ENCODE data around the gene BTBD3.

The BTBD3 gene

DNA sequence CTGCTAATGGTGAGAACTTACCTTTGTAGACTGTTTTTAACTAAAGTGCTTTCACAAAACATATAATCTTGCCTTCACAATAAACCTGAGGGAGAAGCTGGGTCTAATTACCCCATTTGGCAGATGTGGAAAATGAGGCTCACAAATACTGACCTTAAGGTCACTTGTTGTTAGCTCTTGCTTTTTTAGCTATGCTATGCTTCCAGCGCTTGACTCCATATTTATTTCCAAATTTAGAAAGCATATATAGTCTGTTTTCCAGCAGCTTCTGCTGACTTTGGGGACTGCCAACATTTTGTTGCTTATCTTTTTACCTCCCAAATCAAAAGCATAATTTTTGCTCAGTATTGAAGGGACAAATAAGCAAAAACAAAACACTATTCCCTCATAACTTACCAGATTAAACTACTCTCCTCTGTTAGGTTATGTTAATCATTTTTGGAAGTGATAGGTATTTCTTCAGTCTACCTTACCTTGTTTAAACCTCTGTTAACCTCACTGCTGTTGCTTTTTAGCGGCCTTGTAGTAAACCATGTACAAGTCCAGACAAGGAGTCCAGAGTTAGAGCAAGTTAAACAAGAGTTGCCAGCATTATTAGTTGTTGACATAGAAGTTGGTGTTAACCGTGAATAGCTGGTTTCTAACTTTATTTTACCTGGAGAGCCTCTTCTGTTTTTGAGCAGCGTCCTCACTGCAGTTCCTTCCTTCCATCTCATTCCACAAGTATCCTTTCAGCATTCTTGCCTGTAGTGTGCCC, 4.9 kb upstream of the BTBD3 start:
- in situ Hi-C loops (cut with HindIII; ENCODE audit: low sequenced_read_pairs) = no loop called here

DNA sequence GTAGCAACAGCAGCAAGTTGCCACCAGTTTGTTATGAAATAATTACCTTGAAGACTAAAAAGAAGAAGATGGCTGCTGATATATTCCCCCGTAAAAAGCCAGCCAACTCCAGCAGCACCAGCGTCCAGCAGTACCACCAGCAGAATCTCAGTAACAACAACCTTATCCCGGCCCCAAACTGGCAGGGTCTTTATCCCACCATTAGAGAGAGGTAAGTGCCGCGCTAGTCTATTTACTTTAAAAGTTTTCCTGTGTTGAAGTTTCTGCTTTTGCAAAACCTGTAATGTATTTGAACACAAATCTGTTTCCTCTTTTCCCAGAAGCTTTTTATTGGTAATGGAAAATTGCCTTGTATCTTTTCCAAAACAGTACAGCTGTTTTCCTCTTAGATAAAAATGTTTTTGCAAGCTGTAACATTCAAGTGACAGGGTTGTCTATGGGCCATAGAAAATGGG, 725 bp downstream of the BTBD3 start:
- in situ Hi-C loops (cut with HindIII; ENCODE audit: low sequenced_read_pairs) = no loop called here

DNA sequence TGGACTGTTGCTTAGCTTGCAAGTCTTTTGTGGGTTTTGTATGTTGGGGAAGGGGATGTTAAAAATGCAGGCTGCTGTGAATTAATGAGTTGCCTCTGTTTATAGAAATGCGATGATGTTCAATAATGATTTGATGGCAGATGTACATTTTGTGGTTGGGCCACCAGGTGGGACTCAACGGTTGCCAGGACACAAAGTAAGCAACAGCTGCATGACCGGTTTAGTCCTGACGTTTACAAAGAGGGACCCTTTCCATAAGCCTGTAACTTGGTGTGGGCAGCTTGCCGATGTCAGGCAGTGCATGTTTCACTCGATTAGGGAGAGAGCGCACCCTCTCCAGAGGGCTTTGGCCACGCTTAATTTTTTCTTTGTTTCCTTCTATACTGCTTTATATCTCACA, 1.3 kb downstream of the BTBD3 start:
- in situ Hi-C loops (cut with HindIII; ENCODE audit: low sequenced_read_pairs) = no loop called here

DNA sequence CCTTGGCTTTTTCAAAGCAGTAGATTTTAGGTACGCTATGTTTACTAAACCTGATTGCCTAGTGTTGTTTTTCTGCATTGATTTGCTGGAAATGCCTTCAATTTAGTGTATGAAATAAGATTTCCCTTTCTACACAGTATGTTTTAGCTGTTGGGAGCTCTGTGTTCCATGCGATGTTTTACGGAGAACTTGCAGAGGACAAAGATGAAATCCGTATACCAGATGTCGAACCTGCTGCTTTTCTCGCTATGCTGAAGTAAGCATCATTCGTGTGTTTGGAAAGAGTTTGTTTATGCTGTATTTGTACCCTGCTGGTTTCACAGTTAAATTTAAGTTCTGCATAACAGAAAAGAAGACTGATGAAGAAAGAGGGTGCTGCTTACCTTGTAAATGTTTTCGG, 1.9 kb downstream of the BTBD3 start:
- in situ Hi-C loops (cut with HindIII; ENCODE audit: low sequenced_read_pairs) = no loop called here

DNA sequence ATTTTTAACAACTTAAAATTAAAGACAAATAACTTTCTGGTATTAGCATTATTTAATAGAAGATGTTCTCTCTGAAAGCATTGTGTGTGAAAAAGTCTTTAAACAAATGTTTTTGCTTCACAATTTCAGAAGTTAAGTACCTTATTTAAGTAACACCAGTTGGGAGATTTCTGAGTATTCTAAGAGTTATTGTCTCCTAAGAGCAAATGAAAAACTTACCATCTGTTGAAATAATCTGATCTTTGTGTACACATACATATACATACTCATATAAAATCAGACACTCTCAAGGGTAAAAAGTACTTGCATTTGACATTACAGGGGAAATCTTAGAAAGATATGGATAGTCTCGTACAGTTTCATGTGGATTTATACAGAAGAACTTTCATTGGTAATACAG, 2.4 kb downstream of the BTBD3 start:
- in situ Hi-C loops (cut with HindIII; ENCODE audit: low sequenced_read_pairs) = no loop called here

DNA sequence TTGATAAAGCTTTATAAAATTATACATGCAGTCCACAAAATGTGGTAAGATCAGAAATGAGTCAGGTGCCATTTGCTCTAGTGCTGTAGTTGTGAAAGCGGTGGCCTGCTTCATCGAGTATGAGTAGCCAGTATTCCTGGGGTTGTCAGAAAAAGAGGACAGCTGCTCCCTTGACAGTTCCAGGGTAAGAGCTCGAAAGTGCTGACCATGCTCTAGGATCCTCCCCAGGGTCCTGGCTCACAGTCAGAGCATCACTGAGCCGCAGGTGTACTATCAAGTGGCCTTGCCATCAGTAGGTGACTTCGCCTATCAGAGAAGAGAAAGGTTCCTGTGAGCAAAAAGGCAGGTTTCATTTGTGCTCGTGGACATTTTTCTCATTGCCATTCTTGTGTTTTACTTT, 3.6 kb downstream of the BTBD3 start:
- in situ Hi-C loops (cut with HindIII; ENCODE audit: low sequenced_read_pairs) = no loop called here

DNA sequence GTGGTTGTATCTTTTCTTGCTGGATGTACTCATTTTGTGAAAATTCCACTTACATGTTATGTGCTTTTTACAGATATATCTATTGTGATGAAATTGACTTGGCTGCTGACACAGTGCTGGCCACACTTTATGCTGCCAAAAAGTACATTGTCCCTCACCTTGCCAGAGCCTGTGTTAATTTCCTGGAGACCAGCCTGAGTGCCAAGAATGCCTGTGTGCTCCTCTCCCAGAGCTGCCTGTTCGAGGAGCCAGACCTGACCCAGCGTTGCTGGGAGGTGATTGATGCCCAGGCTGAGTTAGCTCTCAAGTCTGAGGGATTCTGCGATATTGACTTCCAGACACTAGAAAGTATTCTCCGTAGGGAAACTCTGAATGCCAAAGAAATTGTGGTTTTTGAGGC, 4.9 kb downstream of the BTBD3 start:
- in situ Hi-C loops (cut with HindIII; ENCODE audit: low sequenced_read_pairs) = no loop called here

DNA sequence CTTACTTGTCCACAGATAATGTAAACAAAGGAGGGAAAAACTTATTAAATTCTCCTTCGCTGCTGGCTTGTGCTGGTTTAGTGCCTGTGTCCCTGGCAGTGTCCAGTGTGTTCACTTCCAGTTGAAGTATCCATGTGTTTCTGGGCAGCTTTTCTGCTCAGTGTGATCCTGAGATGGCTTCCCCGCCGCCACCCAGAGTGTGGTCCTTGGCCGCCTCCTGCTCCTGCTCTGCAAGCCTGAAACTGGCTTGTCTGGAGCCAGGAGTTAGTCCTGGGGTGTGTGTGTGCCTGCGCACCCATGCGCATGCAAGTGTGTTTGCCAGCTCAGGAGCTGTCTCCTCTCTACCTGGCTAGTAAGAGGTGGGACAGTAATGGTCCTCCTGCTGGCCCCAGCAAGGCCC, 7.2 kb downstream of the BTBD3 start:
- in situ Hi-C loops (cut with HindIII; ENCODE audit: low sequenced_read_pairs) = no loop called here

DNA sequence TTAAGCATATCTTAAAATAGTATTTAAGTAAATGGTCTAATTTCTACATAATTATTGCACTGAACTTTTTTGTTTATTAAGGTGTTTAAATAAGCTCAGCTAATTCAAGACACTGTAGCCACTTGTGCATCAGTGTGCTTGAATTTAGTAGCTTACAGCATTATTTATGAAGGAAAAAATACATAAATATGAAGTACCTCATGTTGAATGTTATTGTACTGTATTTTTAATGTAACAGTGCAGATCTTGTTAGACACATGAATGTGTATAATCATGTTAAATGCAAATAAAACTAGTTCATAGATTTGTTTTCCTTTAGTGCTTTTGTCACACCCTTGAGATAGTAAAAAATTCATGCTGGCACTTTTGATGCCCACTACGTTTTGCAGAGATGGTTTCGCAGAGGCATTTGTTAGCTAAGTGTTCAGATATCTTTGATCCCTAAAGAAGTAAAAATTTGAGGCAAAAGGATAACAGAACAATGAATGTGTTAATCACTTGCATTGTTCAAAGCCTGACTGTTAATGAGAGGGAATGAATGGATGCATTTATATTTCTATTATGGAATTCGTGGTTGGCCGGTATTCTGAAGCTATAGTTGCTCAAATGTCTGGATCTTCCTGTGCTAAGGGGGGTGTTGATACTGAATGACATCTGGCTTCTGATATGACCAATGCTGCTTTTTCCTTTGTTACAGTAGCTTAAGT, 8.8 kb downstream of the BTBD3 start:
- in situ Hi-C loops (cut with HindIII; ENCODE audit: low sequenced_read_pairs) = no loop called here

DNA sequence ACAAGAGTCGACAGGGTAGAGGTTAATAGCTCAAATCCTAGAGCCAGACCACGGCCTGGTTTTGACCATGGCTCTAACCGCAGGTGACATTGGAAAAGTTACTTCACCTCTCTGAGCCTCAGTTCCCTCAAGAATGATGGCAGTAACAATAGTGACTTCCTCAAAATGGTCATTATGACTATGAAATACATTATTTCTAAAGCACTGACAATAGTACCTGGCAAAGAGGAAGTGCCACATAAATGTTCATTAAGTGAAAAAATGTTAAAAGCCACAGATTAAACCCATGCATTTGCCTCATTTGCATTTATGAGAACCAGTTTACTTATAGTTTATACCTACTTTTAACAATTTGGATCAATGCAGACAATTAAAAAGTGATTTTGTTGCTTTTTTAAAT, 12.3 kb downstream of the BTBD3 start:
- in situ Hi-C loops (cut with HindIII; ENCODE audit: low sequenced_read_pairs) = no loop called here

DNA sequence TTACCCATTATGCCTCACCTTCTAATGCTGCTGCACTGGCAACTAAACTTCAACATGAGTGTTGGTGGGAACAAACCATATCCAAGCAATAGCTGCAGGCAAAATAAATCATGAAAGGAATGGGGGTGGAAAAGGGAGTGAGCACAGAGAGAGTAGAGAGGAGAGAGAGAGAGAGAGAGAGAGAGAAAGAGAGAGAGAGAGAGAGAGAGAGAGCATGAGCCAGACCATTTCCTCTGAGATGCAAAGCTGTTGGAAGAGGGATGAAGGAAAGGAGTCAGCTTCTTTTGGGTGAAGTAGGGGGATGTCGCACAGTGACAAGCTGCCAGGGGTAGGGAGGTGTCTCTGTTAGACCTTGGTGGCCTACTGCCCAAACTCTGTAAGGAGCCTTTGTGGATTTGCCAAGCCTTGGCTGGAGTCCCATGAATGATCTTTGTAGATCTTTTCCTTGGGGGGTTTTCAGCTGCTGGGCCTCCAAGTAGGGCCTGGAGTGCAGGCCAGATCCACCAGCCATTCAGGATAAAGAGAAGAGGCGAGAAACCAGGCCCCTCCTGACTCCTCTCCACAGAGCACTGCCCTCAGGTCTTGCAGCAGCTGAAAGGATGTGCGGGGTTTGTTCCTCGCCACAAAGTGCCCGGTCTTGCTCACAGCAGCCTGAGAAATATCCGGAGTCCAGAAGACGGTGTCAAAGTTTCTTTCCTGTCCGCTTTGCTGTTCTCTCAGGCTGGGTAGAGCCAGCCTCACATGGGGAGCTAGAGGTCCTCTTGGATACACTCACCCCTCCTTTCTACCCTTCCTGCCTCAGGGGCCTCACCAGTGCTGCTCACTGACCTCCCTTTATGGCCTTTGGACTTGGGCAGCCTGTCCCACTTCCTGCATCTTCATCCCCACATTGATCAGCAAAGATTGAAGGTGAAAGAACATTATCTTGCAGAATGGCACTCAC, 17.8 kb downstream of the BTBD3 start:
- in situ Hi-C loops (cut with HindIII; ENCODE audit: low sequenced_read_pairs) = no loop called here

DNA sequence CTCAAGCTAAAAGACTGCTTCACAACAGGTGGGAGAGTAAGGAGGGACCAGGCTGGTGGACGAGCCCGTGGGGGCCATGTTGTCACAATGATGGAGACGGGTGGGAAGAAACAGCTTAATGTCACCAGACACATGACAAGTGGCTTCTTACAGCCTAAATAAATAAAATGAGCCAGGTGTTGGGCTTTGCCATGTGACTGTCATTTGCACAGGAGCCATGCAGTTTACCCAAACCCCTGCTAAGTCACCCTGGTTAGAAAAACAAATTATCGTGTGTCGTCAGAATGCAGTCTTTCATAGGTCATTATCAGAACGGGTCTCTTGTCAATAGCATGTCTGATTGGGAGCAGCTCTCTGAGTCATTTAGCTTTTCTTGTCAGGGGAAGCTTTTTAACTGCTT, 18.5 kb downstream of the BTBD3 start:
- in situ Hi-C loops (cut with HindIII; ENCODE audit: low sequenced_read_pairs) = no loop called here

DNA sequence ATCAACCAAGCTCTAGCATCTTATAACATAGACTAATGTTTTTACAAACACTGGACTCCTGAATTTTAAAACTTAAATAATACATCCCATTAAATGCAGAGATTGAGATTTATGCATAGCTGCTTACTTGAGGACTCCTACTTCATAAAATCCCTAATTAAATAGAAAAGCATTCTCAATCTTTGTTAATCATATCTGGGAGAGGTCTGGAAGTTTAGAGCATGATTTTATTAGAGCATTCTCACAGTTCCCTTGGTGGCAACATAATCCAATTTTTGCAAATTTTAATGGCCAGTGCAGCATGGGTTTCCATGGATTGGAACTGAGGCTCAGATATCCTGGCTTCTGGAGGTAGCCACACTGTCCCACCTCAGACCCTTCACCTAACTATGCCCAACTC, 19.5 kb downstream of the BTBD3 start:
- in situ Hi-C loops (cut with HindIII; ENCODE audit: low sequenced_read_pairs) = no loop called here

DNA sequence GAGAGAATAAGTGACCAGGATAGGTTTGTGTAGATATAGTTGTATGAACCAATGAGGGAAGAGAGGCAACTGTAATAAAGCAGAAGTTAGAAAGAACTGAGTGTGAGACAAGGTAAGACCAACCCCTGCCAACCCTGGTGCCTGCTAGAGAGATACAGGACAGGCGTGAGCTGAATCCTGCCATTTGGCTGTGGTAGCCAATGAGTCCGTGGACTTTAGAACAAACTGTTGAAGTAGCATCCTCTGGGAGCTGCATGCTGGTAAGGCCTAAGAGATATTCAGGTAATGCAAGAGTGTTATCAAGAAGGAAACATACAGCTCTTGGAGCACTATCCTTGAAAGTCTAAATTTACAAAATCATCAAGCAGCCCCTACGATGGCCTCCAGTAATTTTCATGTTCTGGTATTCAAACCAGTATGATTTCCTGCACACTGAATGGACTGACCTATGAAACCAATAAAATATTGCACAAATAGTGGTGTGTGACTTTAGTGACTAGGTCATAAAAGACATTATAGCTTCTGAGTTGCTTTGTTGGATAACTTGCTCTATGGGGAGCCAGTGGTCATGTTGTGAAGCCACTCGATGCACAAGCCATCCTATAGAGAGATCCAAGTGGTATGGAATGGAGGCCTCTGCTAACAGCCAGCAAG, 24.0 kb downstream of the BTBD3 start:
- in situ Hi-C loops (cut with HindIII; ENCODE audit: low sequenced_read_pairs) = no loop called here

DNA sequence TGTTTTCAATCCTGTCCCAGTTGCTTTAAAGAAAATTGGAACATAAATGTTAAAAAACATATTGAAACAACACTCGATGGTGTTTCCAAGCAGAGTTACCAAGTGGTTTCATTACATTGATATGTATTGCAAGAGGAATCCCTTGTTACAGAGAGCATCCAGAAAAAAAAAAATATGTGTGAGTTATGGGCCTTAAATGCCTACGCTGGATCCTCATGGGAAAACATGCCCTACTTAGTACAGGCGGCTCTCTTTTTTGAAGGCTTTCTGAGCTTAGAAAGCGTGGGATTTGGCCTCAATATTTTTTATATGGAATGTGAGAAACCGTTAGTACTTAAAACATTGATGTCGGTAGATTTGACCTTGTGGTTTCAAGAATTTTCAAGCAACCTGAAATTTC, 26.1 kb downstream of the BTBD3 start:
- in situ Hi-C loops (cut with HindIII; ENCODE audit: low sequenced_read_pairs) = no loop called here

DNA sequence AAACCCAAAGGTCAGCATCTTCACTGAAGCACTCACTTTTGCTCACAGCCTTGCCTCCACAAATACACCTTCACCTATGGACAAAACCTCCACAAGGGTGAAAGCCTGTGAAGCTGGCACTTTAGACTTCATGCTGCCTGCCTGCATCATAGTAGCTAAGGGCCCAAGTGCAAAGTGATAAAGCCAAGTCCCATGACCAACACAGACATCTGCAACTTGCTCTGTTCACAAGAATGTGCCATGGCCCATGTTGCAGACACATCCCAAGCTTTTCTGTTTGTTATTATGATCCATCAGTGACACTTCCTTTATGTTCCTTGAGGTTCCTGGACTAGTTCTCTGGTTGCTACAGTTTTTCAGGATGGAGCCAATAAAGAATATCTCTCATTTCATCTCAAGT, 31.1 kb downstream of the BTBD3 start:
- in situ Hi-C loops (cut with HindIII; ENCODE audit: low sequenced_read_pairs) = no loop called here

DNA sequence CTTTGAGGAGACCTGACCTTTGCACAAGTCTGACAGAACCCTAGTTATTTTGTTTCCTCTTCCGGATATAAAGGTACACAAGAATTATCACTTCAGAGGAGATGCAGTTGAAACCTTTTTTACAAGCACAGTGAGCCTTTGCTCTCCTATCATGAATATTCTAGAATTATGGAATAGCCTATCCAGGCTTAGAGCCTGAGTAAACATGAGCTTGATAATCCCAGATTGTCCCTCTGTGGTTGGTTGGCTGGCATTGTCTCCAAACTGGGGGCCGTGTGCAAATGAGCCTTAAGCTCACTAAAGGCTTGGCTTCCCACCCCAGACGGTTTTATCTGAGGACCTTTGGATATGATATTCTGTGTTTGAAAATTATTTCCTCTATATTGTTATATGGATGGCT, 32.0 kb downstream of the BTBD3 start:
- in situ Hi-C loops (cut with HindIII; ENCODE audit: low sequenced_read_pairs) = no loop called here

DNA sequence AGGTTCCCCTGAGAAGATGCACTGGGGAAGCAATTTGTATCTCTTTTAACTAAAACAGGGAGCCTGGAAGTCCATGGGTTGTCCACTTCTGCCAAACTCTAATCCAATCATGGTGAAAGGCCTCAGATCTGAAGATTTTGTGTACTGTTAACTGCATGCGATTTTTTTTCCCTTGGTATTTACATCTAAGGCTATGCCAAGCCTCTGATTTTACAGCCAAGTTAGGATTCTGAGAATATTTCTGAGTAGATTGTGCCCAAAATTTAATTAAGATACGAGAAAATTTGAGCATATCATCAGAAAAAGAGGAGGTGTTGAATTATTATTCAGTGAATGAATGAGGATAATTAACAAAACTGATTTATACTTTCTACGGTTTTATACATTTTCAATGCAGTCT, 34.0 kb downstream of the BTBD3 start:
- in situ Hi-C loops (cut with HindIII; ENCODE audit: low sequenced_read_pairs) = no loop called here

DNA sequence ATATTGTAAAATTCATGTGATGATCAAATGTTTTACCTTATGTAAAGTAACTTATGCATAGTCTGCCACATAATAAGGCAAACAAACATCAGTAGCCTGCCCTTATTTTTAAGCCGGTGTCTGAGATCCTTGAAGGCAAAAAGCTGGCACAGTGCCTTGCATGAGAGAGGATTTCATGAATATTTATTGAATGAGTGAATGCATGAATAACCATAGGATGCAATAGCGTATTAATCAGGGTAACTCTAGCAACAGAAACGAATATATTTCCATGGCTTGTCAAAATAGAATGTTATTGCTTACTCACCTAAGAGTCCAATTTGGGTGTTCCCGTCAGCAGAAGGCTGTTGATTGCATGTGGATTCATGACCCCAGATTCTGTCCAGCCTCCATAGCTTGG, 34.9 kb downstream of the BTBD3 start:
- in situ Hi-C loops (cut with HindIII; ENCODE audit: low sequenced_read_pairs) = no loop called here

DNA sequence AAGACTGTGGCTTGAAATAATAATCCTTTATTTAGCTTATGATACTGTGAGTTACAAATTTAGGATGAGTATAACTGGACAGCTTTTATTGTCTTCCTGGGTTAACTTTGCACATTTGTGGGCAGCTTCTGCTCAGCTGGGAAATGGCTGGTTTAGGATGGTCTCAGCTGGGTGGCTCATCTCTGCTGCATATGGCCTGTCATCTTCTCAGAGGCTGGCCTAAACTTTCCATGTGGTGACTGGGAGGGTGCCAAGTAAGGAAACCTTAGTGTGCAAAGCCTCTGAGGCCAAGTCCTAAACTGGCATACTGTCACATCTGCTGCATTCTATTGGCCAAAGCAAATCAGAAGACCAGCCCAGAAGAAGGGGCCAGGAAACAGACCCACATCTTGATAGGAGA, 40.2 kb downstream of the BTBD3 start:
- in situ Hi-C loops (cut with HindIII; ENCODE audit: low sequenced_read_pairs) = no loop called here

DNA sequence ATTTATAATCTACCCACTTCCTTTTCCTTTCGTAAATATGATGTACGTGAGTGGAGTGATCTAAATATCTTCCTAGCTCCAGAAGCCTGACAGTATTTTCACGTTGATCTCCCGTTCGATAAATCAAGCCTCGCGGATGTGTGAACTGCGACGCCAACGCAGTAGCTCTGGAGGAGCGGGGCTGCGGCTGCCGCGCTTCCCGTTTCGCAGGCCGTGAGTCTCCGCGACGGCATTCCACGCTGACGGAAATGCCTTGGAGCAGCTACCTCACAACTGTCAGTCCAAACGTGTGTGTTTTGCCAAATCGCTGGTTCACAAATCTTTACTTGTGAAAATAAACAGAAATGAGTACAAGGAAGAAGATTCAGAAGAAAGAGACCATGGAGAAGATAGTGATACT, 41.2 kb downstream of the BTBD3 start:
- in situ Hi-C loops (cut with HindIII; ENCODE audit: low sequenced_read_pairs) = no loop called here
